Stimulated activated CD8-positive, alpha-beta memory T cell treated with anti-CD3 and anti-CD28 coated beads, Interleukin-15, amount 100 ng/mL, for 4 hours (primary cell): ENCODE results near the gene NTM.
"Not testable (repeated sequence)": the region's sequence is repeated elsewhere in the genome, so short reads cannot be mapped to it uniquely, and the experiment has no call there.

ENCODE experiments used
- DNase-seq, 2 donors: peaks; one replicate each; pipeline ENCODE4 v3.0.0-alpha.2; 2020; ENCODE audit warnings: low read depth in 2 of 2

NTM gene

DNA sequence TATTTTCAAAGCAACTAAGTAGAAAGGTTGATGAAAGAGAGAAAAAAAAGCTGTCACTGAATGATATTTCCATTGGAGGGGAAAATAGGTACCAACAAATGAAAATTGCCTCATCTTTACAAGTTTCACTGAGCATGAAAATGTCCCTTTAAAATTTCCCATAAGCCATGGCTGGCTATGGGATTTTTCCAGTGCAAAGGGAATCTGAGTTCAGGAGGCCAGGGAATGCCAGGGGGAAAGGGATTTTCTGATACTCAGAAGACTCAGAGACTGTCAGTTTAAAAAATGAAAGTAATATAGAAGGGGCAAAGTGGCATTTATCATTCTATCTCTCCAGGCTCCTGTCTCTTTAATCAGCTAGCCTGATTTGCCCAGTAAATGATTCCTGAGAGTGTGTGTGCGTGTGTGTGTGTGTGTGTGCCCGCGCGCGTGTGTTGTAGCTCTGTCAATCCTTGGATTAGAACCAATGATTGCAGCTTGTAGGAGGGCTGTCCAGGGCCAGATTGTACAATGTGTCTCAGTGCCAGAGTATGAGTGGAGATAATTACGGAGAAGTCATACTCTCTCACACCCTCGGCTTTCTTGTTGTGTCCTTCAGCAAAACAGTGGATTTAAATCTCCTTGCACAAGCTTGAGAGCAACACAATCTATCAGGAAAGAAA, at the start of gene NTM:
Gene NTM, plus strand, starts transcription at position 526 of the 662 bp plus-strand sequence.
- DNase-seq = no peak

GRCh38 chr11:131324921-131325570, 45.4 kb upstream of the NTM start:
- DNase-seq = no peak

GRCh38 chr11:131326829-131327228, 43.6 kb upstream of the NTM start:
- DNase-seq = no peak

- no peak for DNase-seq
These were observed 43.0 kb upstream of the NTM start for GRCh38 chr11:131327421-131327820.

DNA sequence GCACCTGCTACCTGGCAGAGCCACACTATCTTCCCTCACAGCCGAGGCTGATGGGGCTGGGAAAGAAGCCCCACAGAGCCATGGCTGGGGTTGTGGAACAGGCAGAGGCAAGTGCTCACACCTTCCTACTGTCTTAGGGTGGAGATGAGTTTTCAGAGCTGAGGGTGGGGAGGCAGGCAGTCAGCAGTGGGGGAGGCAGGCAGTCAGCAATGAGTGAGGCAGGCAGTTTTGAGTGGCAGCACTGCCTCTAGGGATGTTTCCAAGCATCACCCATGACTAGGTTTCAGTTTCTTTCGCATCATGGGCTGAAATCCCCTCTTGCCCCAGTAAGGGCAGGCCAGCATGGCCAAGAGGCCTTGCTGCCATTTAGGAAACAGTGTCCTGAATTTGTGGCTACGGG, 41.6 kb upstream of the NTM start:
- no peak for DNase-seq

DNA sequence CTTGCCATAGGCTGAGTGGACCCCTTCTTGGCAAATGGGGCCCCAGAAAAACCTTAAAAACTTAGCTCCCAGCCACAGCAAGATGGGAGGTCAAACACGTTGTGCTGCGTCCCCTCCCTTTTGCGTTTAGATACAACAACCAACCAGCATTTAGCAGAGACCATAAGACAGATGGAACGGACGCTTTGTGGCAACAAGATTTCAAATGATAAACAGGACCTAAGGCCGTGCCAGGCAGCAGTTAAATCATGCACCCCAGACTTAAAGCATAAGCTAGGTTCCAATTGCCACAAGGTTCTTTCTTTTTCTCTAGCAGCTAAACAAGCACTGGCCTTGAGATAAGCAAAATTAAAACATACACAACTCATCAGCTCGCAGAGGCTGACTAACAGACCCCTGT, 39.4 kb upstream of the NTM start:
- DNase-seq = no peak

GRCh38 chr11:131331546-131331945, 38.9 kb upstream of the NTM start:
- no peak for DNase-seq

DNA sequence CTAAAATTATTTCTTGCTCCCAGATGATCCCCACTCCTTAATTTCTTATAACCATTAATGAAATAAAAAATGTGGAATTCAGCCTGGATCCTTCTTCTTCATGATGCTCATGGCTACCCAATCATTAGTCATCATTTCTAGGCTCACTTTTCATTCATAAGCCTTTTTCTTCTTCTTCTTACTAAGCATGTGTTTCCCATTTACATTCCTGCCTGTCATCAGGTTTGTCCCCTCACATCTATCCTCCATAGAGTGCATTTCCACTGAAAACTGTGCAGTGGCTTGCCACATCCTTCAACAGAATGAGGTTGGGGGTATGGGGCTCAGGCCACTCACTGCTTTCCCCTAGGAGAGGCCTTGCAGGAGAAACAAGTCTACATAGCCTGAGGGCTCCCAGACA, 35.8 kb upstream of the NTM start:
- no peak for DNase-seq

DNA sequence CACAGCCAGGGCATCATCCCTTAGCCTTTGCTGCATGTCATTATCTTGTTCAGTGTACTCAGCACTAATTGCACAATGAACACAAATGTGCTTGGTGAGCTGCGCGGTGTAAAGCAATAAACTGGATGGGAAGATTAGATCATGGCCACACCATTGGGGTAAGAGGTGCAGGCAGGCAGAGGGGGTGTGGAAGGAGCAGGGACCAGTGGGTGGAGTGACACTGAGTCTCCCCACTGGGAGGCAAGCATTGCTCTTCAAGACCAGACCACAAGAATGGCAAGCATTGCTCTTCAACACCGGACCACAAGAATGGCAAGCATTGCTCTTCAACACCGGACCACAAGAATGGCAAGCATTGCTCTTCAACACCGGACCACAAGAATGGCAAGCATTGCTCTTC, 28.5 kb upstream of the NTM start:
- DNase-seq = not testable (repeated sequence)

DNA sequence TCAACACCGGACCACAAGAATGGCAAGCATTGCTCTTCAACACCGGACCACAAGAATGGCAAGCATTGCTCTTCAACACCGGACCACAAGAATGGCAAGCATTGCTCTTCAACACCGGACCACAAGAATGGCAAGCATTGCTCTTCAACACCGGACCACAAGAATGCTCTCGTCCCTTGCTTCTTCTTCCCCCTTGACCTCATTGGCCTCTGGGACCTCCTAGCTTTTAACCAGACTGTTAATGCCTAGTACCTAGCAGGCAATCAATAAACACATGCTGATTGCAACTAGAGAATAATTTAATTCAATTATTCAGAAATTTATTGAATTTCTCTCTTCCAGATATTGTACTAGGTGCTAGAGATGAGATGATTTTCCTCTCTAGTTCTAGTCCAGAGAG, 28.0 kb upstream of the NTM start:
- DNase-seq = not testable (repeated sequence)

DNA sequence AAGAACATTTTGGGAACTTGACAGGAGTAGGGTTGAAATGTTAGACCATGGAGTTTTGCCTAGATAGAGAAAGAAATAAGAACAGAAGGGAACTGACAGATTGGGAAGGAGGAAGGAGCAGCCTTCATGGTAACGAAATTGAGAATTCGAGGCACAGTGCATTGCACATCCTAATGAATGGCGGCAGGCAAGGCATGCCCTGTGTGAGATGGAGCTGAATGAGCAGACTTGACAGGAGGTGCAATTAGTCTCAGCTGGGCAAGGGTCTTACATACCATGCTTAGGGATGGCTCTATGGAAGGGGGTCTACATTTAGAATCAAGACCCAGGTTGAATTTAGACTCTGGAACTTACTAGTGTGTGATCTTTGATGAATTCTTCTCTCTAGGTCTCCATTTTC, 25.0 kb upstream of the NTM start:
- DNase-seq = no peak

DNA sequence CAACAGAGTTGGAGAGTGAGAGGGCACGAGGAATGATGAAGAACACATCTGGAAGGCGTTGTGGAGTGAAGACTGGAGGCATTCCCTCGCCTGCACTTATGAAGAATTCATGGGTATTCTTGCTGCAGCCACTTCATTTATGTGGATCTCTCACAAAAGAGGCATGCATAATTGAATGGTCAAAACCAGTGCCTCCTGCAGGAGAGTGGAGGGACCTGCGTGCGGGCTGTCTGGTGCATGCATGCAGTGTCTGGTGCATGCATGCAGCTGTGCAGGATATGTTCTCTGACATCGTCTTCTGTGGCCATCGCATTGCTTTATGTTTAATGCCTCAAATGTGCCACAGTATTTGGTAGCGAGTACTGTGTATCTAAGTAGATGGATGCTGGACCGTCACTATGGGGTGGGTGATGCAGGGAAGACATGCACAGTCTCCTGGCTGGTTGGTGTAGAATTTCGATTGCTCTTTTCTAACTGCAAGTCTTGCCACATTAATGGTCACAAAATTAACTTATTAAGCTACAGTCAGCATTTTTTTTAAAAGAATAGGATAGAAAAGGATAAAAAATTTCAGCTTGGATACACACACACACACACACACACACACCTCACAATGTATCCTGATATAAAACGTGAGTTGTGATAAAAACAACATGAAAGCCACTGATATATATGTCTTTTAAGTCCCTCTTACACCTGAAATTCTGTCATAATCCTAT, 20.9 kb upstream of the NTM start:
- no peak for DNase-seq

GRCh38 chr11:131350872-131351271, 19.5 kb upstream of the NTM start:
- no peak for DNase-seq

- DNase-seq = no peak
These were observed 18.6 kb upstream of the NTM start for GRCh38 chr11:131351848-131352247.

- no peak for DNase-seq
These were observed 16.6 kb upstream of the NTM start for GRCh38 chr11:131353766-131354165.

DNA sequence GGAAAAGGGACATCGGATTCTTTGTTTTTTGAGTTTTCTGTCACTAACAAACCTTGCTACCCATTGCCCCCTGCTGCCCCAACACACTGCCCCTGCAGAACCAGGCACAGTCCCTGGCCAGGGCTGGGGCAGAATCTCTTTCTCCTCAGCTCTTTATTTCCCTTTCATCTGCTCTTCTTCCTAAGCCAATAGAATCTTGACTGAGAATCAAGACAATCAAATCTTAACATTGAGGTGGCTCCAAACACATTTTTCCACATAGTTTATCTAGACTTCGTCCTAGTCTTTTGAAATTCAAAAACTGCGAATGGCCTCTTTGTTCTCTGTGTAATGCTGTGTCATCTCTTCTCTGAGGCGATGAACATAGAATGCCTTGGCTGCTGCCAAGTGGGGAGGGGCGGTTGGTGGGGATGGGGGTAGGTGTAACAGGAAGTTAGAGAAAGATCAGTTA, 16.1 kb upstream of the NTM start:
- no peak for DNase-seq

DNA sequence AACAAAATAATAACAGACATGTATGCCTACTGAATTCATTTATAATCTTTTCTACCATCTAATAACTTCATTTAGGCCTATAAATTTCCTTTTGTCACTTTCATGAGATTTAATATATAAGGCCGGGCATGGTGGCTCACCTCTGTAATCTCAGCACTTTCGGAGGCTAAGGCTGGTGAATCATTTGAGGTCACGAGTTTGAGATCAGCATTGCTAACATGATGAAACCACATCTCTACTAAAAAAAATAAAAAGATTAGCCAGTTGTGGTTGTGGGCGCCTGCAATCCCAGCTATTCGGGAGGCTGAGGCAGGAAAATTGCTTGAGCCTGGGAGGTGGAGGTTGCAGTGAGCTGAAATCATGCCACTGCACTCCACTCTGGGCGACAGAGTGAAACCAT, 14.2 kb upstream of the NTM start:
- no peak for DNase-seq

GRCh38 chr11:131365329-131365930, 5.0 kb upstream of the NTM start:
- no peak for DNase-seq

DNA sequence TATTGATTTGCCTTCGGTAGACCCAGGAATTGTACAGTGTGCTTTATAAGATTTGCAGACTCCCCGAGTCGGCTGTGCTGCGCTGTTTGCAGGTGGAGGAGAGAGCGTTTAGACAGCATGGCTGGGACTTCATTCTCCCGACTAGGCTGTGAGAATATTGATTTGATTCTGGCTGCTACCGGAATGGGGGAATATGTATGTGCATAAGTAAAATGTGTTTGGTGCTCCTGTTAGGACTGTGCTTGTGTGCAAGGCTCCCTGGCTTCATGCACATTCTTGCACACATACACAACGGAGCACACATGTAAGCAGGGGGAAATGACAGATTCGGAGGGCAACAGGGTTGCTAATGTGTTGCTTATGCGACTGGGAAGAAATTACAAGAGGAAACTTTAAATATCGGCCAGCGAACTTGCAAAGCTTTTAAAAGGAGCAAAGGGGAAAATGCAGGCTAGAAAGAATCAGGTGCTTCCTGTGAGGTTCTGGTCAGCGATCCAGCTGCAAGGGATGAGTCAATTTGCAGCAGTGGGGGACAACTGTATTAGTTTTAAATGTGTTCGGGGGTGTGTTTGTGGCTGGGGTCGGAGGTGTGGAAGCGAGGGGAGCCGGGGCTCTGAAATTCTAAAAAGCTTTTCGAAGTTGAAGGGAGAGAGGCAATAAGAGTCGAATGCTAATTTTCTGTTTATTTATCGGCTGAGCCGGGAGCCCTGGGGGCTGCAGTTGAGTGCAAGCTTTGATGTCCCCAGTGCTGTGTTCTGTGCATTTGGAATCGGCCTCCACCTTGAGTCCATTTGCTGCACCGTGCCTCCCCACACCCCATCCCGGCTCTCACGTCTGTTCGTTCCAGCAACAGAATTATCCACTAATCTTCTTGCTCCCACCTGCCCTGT, 731 bp downstream of the NTM start:
- no peak for DNase-seq

DNA sequence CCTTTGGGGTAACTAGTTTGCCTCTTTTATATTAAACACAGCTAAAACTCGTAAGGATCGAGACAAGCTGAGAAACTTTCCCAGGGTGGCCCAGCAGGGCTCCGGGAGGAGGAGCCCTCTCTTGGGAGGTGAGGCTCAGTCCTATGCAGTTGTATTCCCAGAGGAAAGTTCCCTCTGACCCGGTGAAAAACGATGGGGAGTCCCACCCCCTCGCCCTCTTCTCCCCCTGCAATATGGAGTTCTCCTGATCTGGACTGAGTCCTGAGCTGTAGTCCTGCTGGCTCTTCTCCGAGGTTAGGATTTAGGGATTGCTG, 1.3 kb downstream of the NTM start:
- no peak for DNase-seq

- no peak for DNase-seq
These were observed 2.0 kb downstream of the NTM start for GRCh38 chr11:131372234-131372962.
